ENCODE results near the gene APLP1. TPM values are rescaled to one million over a fixed set of nuclear protein-coding genes. Genes with fewer than 3 reads are reported as not detected.
"Not testable (repeated sequence)": the region's sequence is repeated elsewhere in the genome, so short reads cannot be mapped to it uniquely, and the experiment has no call there.

The APLP1 gene
- polyA plus RNA-seq, 5 donors: 8.2 to 13.8 (median 9.0) TPM

DNA sequence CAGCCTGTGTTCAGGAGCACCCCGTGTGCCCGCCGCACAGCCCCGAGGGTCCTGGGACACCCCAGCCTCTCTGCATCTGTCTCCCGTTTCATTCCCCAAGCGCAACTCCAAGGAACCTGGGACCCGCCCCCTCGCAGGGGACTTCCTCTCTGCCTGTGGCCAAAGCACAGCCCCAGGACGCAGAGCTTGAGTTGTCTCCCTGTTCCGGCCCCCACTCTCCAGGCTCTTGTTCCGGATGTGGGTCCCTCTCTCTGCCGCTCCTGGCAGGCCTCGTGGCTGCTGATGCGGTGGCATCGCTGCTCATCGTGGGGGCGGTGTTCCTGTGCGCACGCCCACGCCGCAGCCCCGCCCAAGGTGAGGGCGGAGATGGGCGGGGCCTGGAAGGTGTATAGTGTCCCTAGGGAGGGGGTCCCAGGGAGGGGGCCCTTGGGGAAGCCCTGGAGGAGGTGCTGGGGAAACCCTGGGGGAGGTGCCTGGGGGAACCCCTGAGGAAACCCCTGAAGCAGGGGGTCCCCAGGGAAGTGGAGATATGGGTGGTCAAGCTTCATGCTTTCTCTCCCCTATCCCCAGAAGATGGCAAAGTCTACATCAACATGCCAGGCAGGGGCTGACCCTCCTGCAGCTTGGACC is 35.3 kb downstream of the APLP1 start:
- peak; percentile 35 to 60 for DNase-seq

DNA sequence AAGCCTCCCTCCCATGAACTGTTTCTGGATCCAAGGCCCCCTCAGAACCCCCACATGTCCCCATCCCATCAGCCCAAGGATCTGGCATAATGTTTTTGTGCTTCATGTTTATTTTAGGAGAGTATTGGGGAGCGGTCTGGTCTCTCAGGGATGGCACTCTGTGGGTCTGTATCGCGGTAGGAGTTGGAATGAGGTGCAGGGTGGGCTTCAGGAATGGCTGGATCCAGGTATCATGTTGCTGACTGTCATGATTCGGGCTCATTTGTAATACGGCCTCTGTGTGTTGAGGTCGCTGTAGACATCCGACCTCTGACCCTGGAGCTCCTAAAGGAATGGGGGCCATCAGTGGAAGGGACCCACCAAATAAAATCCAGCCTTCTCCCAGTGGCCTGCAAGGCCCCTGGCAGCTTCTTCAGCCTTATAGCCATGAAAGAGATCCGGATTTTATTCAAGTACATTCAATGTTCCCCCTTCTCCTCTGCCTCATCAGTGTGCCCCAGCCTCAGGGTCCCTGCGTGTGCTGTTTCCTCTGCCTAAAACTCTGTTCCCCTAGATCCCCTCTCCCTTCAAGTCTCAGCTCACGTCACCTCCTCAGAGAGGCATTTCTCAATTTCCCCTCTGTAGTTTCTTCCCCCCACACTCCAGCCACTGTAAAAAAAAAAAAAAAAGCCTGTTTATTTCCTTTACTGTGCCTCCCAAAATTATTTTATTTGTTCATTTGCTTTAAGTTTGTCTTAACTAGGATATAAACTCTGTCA is 36.1 kb downstream of the APLP1 start:
- no peak for DNase-seq

DNA sequence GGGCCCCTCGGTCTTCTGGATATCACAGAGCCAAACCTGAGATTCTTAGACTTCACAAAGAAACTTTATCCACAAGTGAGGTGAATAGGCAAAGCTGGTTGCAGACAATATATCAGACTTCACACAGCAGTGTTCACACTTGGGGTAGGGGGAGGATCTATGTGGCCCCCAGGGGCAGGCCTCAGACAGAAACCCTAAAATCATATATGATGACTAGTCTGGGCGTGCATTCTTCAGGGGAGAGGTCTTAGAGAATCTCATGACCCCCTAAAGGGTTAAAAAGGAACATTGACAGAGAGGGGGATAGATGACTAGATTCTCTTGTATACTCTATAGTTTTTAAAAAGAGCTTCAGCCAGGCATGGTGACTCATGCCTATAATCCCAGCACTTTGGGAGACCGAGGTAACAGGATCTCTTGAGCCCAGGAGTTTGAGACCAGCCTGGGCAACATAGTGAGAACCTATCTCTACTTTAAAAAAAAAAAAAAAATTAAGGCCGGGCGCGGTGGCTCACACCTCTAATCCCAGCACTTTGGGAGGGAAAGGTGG is 36.9 kb downstream of the APLP1 start:
- no peak for DNase-seq

DNA sequence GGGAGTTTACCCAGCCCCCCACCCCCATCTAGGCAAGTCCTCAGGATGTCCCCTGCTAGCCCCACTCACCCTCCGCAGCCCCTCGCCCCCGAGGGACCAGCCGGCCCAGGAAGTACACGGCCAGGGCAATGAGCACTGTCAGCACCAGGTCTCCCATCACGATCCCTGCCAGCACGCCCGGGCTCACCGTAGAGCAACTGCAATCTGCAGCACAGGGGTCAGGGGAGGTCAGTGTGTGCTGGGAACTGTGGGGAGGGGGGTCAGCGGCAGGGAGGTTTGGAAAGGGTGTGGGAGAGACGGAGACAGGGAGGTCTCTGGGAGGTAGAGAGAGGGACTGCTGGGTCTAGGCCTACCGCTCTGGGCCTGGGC is 39.0 kb downstream of the APLP1 start:
- no peak for DNase-seq

DNA sequence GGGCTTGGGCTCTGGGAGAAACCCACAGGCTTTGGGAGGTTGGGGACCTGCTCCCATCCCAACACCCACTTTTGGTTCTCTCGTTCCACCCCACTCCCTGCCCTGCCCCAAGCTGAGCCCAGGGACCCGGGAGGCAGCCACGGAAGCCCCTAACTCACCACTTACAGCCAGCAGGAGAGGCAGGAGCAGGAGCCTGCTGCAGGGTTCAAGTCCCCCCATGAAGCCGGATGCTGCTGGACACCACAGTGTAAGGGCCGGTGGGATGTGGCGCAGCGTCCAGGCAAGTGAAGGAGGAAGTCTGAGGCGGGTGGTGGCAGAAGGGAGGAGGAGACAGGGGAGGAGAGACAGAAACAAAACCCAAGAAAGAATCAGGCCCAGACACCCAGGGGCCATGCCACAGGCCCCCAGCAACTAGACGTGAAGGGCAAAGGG is 39.7 kb downstream of the APLP1 start, which contains the start of gene TYROBP:
Gene TYROBP, minus strand, starts transcription at position 286 of the 432 bp plus-strand sequence. Its CDS starts 67 bp downstream, at position 219.
- no peak for DNase-seq

DNA sequence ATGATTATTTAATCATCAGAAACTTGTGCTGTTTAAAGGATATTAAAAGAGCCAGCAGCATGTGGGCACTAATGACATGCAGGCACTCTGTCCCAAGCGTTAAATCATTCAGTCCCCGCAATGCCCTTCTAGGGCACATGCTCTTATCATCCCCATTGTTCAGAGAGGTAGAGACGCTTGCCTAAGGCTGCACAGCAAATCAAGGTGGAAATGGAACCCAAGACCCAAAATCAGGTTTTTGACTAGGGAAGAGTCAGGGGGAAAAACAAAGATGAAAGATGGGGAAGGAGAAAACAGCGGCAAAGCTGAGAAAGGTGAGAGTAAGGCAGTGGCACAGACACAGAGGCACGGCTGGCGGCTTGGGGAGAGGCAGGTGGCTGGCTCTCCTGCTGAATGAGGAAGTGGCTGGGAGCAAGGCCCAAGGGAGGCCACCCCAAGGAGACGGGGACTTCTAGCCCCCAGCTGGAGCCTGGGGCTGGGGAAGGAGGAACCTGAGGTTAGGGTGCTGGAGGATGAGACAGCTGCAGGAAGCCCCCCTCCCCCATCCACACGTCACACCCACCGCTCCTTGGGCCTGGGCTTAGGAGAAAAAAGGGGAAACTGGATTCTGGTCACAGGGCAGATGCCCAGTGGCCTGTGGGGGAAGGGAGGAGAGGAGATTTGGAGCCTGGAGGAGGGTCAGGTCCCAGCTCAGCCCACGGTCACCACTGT is 40.8 kb downstream of the APLP1 start:
- no peak for DNase-seq

DNA sequence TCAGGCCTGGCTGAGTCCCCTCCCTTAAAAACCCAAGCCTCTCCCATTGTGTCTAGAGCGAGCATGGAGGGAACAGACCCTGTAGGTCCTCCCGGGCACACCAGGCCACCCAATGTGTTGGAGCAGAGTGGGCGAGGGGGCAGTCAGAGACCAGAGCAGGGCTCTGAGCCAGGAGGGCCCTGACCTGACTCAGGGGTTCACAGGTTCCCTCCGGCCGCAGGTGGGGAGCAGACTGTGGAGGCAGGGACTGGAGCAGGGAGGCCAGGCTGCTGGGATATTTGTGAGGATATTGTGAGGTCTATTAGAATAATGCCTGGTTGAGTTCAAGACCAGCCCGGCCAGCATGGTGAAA is 41.3 kb downstream of the APLP1 start:
- DNase-seq: no peak

DNA sequence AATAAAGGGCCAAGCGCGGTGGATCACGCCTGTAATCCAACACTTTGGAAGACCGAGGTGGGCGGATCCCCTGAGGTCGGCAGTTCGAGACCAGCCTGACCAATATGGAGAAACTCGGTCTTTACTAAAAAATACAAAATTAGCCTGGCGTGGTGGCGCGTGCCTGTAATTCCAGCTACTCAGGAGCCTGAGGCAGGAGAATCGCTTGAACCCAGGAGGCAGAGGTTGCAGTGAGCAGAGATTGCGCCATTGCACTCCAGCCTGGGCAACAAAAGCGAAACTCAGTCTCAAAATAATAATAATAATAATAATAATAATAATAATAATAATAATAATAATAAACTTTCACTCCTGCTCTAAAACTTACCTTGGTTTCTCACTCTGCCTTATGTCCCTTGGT is 42.0 kb downstream of the APLP1 start:
- not testable (repeated sequence) for DNase-seq

DNA sequence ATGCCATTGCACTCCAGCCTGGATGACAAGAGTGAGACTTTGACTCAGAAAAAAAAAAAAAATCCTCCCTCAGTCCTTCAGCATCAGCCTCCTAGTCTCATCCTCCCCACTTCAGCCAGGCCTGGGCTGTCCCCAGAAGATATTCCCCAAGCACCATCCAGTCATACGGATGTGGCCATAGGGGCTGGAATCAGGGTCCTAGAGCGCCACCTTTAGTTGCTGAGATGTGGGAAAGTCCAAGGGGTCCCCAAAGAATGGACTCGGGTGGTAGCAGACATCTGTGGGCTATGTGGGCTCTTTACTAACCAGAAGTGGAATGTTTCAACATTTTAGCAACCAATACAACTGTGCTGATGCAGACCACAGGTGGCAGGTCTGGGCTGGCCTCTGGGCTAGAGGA is 42.8 kb downstream of the APLP1 start:
- no peak for DNase-seq

DNA sequence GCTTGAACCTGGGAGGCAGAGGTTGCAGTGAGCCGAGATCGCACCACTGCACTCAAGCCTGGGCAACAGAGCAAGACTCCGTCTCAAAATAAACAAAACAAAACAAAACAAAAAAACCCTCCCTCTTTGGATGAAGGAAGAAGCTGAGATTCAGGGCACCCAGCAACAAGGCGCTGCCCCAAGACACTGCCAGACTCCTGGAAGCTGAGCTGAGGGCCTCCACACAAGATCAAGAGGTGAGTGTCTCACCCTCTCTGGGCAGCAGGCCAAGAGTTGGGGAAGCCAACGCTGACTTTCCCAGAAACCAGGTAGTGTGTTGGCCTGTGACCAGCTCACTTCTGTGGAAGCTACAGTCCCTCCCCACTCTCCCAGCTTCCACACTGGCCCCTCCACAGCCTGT is 43.4 kb downstream of the APLP1 start:
- no peak for DNase-seq

DNA sequence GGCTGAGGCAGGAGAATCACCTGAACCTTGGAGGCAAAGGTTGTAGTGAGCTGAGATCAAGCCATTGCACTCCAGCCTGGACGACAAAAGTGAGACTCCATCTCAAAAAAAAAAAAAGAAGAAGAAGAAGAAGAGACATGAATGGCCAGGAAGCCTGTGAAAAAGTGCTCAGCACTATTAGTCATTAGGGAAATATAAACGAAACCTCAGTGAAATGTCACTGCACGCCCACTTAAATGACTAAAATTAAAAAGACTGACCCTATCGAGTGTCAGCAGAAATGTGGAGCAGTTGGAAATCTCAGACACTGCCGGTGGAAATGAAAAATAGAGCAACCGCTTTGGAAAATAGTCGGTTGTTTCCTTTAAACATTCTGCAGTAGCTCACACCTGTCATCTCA is 45.2 kb downstream of the APLP1 start:
- no peak for DNase-seq

DNA sequence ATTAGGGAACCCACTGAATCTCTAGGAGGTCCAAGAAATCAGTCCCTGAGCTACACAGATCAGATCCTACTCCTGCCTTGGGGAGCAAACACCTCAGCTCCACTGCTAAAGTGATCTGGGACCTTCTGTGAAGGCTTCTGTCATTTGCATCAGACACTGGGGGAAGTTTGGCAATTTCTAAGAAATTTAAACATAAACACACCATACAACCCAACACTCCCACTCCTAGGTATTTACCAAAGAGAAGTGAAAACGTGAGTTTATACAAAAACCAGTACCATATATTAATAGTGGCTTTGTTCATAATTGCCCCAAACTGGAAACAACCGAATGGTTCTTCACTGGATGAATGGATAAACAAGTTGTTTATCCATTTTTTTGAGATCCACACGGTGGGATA is 47.1 kb downstream of the APLP1 start:
- DNase-seq: no peak

DNA sequence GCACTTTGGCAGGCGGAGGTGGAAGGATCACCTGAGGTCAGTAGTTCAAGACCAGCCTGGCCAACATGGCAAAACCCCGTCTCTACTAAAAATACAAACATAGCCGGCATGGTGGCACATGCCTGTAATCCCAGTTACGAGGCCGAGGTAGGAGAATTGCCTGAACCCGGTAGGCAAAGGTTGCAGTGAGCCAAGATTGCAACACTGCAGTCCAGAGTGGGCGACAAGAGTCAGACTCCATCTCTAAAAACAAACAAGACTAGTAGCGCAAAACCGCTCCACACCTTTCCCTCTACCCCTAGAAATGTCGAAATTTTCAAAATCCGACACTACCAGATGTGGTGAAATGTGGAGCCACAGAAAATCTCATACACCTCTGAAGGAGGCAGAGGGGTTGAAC is 50.9 kb downstream of the APLP1 start:
- no peak for DNase-seq

DNA sequence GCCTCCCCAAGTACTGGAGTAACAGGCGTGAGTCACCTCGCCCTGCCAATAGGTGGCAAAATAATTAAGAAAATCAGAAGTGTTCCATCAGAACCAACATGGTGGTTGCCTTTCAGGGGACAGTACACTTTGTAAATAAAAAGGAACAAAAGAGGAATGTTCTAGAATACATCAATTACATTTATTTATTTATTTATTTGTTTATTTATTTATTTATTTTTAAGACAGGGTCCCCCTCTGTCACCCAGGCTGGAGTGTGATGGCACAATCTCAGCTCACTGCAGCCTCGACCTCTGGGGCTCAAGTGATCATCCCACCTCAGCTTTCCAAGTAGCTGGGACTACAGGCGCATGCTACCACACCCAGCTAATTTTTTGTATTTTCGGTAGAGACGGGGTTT is 52.6 kb downstream of the APLP1 start:
- no peak for DNase-seq

DNA sequence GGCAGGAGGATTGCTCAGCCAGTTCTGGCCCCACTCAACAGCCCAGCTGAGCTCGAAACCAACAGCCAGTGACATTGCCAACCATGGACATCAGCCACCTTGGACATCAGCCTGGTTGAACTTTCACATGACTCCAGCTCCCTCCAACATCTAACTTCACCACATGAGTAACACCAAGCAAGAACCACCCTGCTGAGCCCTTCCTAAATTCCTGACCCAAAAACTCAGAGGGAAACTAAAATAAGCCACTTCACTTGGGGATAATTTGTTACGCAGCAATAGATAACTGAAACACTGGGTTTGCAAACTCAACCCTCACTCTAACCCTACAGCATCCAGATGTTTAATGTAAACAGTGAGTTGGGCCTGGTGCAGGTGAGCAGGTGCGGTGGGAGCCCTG is 57.1 kb downstream of the APLP1 start:
- no peak for DNase-seq

DNA sequence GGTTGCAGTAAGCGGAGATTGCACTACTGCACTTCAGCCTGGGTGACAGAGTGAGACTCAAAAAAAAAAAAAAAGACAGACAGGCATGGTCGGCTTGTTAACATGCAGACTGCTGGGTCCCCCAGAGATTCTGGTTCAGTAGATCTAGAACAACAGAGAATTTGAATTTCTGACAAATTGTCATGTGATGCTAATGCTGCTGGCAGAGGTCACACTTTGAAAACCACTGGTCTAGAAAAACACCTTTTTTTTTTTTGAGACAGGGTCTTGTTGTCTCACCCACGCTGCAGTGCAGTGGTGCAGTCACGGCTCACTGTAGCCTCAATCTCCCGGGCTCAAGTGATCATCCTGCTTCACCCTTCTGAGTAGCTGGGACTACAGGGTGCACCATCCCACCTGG is 60.1 kb downstream of the APLP1 start:
- DNase-seq: no peak

Other genes starting within 250 kb of the APLP1 start
- 10 to 100 TPM; 43.0 to 84.8 (median 53.7) TPM for gene RBM42, start 239.5 kb upstream of the APLP1 start, polyA plus RNA-seq (ENCODE audit: insufficient read depth in 1 of 5, insufficient read length in 5 of 5, low replicate concordance in 1 of 5)
- gene ETV2, start 226.8 kb upstream of the APLP1 start, polyA plus RNA-seq (ENCODE audit: insufficient read depth in 1 of 5, insufficient read length in 5 of 5, low replicate concordance in 1 of 5): 1 to 10 TPM; 1.5 to 4.6 (median 2.0) TPM
- gene COX6B1, start 220.3 kb upstream of the APLP1 start, polyA plus RNA-seq (ENCODE audit: insufficient read depth in 1 of 5, insufficient read length in 5 of 5, low replicate concordance in 1 of 5): 100 to 1,000 TPM; 214 to 280 (median 243) TPM
- gene UPK1A, start 202.1 kb upstream of the APLP1 start, polyA plus RNA-seq (ENCODE audit: insufficient read depth in 1 of 5, insufficient read length in 5 of 5, low replicate concordance in 1 of 5): under 1 TPM in 4 of 5 donors, not detected in 1; 0.18 to 0.40 (median 0.21) TPM
- under 1 TPM; 0.29 to 0.85 (median 0.57) TPM for gene ZBTB32, start 164.0 kb upstream of the APLP1 start, polyA plus RNA-seq (ENCODE audit: insufficient read depth in 1 of 5, insufficient read length in 5 of 5, low replicate concordance in 1 of 5)
- 10 to 100 TPM; 21.3 to 40.3 (median 28.0) TPM for gene KMT2B, start 150.6 kb upstream of the APLP1 start, polyA plus RNA-seq (ENCODE audit: insufficient read depth in 1 of 5, insufficient read length in 5 of 5, low replicate concordance in 1 of 5)
- gene IGFLR1, start 126.1 kb upstream of the APLP1 start, polyA plus RNA-seq (ENCODE audit: insufficient read depth in 1 of 5, insufficient read length in 5 of 5, low replicate concordance in 1 of 5): 1 to 10 TPM; 3.1 to 7.1 (median 4.1) TPM
- 10 to 100 TPM; 15.1 to 21.7 (median 16.6) TPM for gene U2AF1L4, start 123.2 kb upstream of the APLP1 start, polyA plus RNA-seq (ENCODE audit: insufficient read depth in 1 of 5, insufficient read length in 5 of 5, low replicate concordance in 1 of 5)
- 10 to 100 TPM; 45.5 to 72.8 (median 52.3) TPM for gene PSENEN, start 122.9 kb upstream of the APLP1 start, polyA plus RNA-seq (ENCODE audit: insufficient read depth in 1 of 5, insufficient read length in 5 of 5, low replicate concordance in 1 of 5)
- 10 to 100 TPM in 2 of 5 donors, 1 to 10 TPM in 3; 8.2 to 14.4 (median 9.6) TPM for gene LIN37, start 120.0 kb upstream of the APLP1 start, polyA plus RNA-seq (ENCODE audit: insufficient read depth in 1 of 5, insufficient read length in 5 of 5, low replicate concordance in 1 of 5)
- 100 to 1,000 TPM in 1 of 5 donors, 10 to 100 TPM in 4; 47.3 to 158 (median 71.5) TPM for gene HSPB6, start 111.5 kb upstream of the APLP1 start, polyA plus RNA-seq (ENCODE audit: insufficient read depth in 1 of 5, insufficient read length in 5 of 5, low replicate concordance in 1 of 5)
- 10 to 100 TPM; 15.9 to 21.4 (median 20.2) TPM for gene PROSER3, start 110.4 kb upstream of the APLP1 start, polyA plus RNA-seq (ENCODE audit: insufficient read depth in 1 of 5, insufficient read length in 5 of 5, low replicate concordance in 1 of 5)
- 10 to 100 TPM; 21.8 to 40.7 (median 27.3) TPM for gene ARHGAP33, start 93.0 kb upstream of the APLP1 start, polyA plus RNA-seq (ENCODE audit: insufficient read depth in 1 of 5, insufficient read length in 5 of 5, low replicate concordance in 1 of 5)
- 1 to 10 TPM in 1 of 5 donors, under 1 TPM in 1, not detected in 3; 0.21 to 1.0 TPM for gene PRODH2, start 55.7 kb upstream of the APLP1 start, polyA plus RNA-seq (ENCODE audit: insufficient read depth in 1 of 5, insufficient read length in 5 of 5, low replicate concordance in 1 of 5)
- 1 to 10 TPM in 1 of 5 donors, under 1 TPM in 4; 0.29 to 1.5 (median 0.50) TPM for gene NPHS1, start 16.1 kb upstream of the APLP1 start, polyA plus RNA-seq (ENCODE audit: insufficient read depth in 1 of 5, insufficient read length in 5 of 5, low replicate concordance in 1 of 5)
- gene KIRREL2, start 11.7 kb upstream of the APLP1 start, polyA plus RNA-seq (ENCODE audit: insufficient read depth in 1 of 5, insufficient read length in 5 of 5, low replicate concordance in 1 of 5): 1 to 10 TPM; 1.1 to 4.3 (median 1.8) TPM
- gene NFKBID, start 32.0 kb downstream of the APLP1 start, polyA plus RNA-seq (ENCODE audit: insufficient read depth in 1 of 5, insufficient read length in 5 of 5, low replicate concordance in 1 of 5): 1 to 10 TPM; 3.7 to 7.0 (median 5.7) TPM
- 1 to 10 TPM; 5.0 to 7.9 (median 6.0) TPM for gene HCST, start 34.0 kb downstream of the APLP1 start, polyA plus RNA-seq (ENCODE audit: insufficient read depth in 1 of 5, insufficient read length in 5 of 5, low replicate concordance in 1 of 5)
- gene TYROBP, start 39.7 kb downstream of the APLP1 start, polyA plus RNA-seq (ENCODE audit: insufficient read depth in 1 of 5, insufficient read length in 5 of 5, low replicate concordance in 1 of 5): 10 to 100 TPM; 12.1 to 20.4 (median 14.7) TPM
- gene LRFN3, start 67.8 kb downstream of the APLP1 start, polyA plus RNA-seq (ENCODE audit: insufficient read depth in 1 of 5, insufficient read length in 5 of 5, low replicate concordance in 1 of 5): 10 to 100 TPM in 2 of 5 donors, 1 to 10 TPM in 3; 6.5 to 18.2 (median 7.7) TPM
- gene SDHAF1, start 126.6 kb downstream of the APLP1 start, polyA plus RNA-seq (ENCODE audit: insufficient read depth in 1 of 5, insufficient read length in 5 of 5, low replicate concordance in 1 of 5): 10 to 100 TPM in 4 of 5 donors, 1 to 10 TPM in 1; 9.1 to 15.0 (median 11.7) TPM
- 10 to 100 TPM in 2 of 5 donors, 1 to 10 TPM in 3; 6.4 to 10.9 (median 9.9) TPM for gene SYNE4, start 140.2 kb downstream of the APLP1 start, polyA plus RNA-seq (ENCODE audit: insufficient read depth in 1 of 5, insufficient read length in 5 of 5, low replicate concordance in 1 of 5)
- 10 to 100 TPM; 17.2 to 19.0 (median 18.4) TPM for gene ALKBH6, start 145.6 kb downstream of the APLP1 start, polyA plus RNA-seq (ENCODE audit: insufficient read depth in 1 of 5, insufficient read length in 5 of 5, low replicate concordance in 1 of 5)
- 10 to 100 TPM; 23.6 to 31.9 (median 25.6) TPM for gene CLIP3, start 164.3 kb downstream of the APLP1 start, polyA plus RNA-seq (ENCODE audit: insufficient read depth in 1 of 5, insufficient read length in 5 of 5, low replicate concordance in 1 of 5)
- gene THAP8, start 185.7 kb downstream of the APLP1 start, polyA plus RNA-seq (ENCODE audit: insufficient read depth in 1 of 5, insufficient read length in 5 of 5, low replicate concordance in 1 of 5): 1 to 10 TPM; 4.2 to 9.0 (median 6.6) TPM
- 1 to 10 TPM; 4.3 to 6.0 (median 4.9) TPM for gene WDR62, start 186.3 kb downstream of the APLP1 start, polyA plus RNA-seq (ENCODE audit: insufficient read depth in 1 of 5, insufficient read length in 5 of 5, low replicate concordance in 1 of 5)
- under 1 TPM in 3 of 5 donors, not detected in 2; 0.15 to 0.27 (median 0.16) TPM for gene OVOL3, start 242.6 kb downstream of the APLP1 start, polyA plus RNA-seq (ENCODE audit: insufficient read depth in 1 of 5, insufficient read length in 5 of 5, low replicate concordance in 1 of 5)
- 10 to 100 TPM; 34.3 to 64.7 (median 36.4) TPM for gene POLR2I, start 246.3 kb downstream of the APLP1 start, polyA plus RNA-seq (ENCODE audit: insufficient read depth in 1 of 5, insufficient read length in 5 of 5, low replicate concordance in 1 of 5)
- 100 to 1,000 TPM in 4 of 5 donors, 10 to 100 TPM in 1; 96.1 to 147 (median 107) TPM for gene TBCB, start 246.9 kb downstream of the APLP1 start, polyA plus RNA-seq (ENCODE audit: insufficient read depth in 1 of 5, insufficient read length in 5 of 5, low replicate concordance in 1 of 5)

All from right lung (tissue), 5 donors.